ENCODE data around the gene HINFP. TPM values are rescaled to one million over a fixed set of nuclear protein-coding genes. Genes with fewer than 3 reads are reported as not detected.
A peak's percentile ranks its signal among the peaks of the same experiment; 100 is the strongest.

HINFP gene
- total RNA-seq, 4 donors from 2014 or later = 24.0 to 37.7 (median 33.2) TPM

DNA sequence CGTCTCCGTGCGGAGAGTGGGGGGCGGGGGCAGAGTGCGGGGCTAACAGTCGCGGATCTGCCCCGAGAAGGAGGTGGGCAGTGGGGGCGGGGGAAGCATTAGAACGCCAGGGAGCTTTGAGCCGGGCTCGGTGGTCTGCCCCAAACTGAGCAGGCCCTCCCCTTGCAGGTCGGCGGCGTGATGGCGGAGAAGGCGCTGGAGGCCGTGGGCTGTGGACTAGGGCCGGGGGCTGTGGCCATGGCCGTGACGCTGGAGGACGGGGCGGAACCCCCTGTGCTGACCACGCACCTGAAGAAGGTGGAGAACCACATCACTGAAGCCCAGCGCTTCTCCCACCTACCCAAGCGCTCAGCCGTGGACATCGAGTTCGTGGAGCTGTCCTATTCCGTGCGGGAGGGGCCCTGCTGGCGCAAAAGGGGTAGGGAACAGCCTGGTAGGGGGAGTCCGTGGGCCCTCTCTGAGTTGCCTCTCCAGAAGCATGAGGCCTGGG, 28.5 kb downstream of the HINFP start:
- TF ChIP-seq, protein P1, sequence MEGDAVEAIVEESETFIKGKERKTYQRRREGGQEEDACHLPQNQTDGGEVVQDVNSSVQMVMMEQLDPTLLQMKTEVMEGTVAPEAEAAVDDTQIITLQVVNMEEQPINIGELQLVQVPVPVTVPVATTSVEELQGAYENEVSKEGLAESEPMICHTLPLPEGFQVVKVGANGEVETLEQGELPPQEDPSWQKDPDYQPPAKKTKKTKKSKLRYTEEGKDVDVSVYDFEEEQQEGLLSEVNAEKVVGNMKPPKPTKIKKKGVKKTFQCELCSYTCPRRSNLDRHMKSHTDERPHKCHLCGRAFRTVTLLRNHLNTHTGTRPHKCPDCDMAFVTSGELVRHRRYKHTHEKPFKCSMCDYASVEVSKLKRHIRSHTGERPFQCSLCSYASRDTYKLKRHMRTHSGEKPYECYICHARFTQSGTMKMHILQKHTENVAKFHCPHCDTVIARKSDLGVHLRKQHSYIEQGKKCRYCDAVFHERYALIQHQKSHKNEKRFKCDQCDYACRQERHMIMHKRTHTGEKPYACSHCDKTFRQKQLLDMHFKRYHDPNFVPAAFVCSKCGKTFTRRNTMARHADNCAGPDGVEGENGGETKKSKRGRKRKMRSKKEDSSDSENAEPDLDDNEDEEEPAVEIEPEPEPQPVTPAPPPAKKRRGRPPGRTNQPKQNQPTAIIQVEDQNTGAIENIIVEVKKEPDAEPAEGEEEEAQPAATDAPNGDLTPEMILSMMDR (IDR thresholded peaks at IDR 0.05) = no peak
- no peak for TF ChIP-seq POLR2A (IDR thresholded peaks at IDR 0.05)
- peak overlapping the region in 1 of 3 donors; percentile 32 for H3K4me3 ChIP-seq (replicated peaks in 1 of 3)
- H3K4me1 ChIP-seq = peaks cover 6 to 9% of the 10 kb centered on the region in 2 donors
- 24 to 30% methylated on average over 14 to 16 of the region's 33 CpGs for WGBS, 2 donors
- intact Hi-C loops (cut with DNase I) = loop anchor here (5.0 kb wide), 1 partner anchor 47 kb away; no protein-coding TSS in a partner anchor
- no peak overlapping the region for H3K27ac ChIP-seq
- DNase-seq = peak in 1 of 2 donors; percentile 8
- H3K27me3 ChIP-seq = peaks cover 4% of the 10 kb centered on the region
- H3K36me3 ChIP-seq = no peaks in the 10 kb centered on the region
- H3K9me3 ChIP-seq = no peaks in the 10 kb centered on the region

GRCh38 chr11:119152043-119152442, 30.7 kb downstream of the HINFP start:
- intact Hi-C loops (cut with DNase I) = no loop called here
- Histone ChIP-seq H3K36me3 (no peaks in the 10 kb centered on the region), H3K9me3 (no peaks in the 10 kb centered on the region), H3K4me3 (replicated peaks in 1 of 3) (no peak overlapping the region), H3K4me1 (peaks cover 12 to 16% of the 10 kb centered on the region in 2 donors), H3K27me3 (peaks cover 4% of the 10 kb centered on the region), H3K27ac (no peak overlapping the region)
- no peak for TF ChIP-seq POLR2A (IDR thresholded peaks at IDR 0.05)
- TF ChIP-seq, protein P1 (IDR thresholded peaks at IDR 0.05) = no peak
- WGBS, 2 donors = 82 to 93% methylated on average over 9 of the region's 9 CpGs
- DNase-seq = no peak

DNA sequence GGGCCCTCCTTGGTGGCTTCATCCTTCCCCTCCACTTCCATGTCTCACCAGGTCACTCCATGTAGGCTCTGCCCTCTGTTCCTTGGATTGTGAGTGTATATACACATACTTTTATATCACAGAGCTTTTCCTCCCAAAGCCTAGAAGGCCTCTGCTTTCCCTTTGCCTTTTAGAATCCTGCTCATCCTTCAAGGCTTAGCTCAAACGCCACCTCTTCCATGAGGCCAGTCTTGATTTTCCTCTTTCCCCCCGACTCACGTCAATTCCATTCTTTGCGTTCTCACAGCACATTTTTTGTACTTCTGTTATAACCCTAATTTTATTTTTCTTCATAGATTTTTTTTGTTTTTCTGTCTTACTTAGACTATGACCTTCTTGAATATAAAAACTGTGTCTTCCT, 31.2 kb downstream of the HINFP start:
- no peak for TF ChIP-seq POLR2A (IDR thresholded peaks at IDR 0.05)
- TF ChIP-seq, protein P1 (IDR thresholded peaks at IDR 0.05) = no peak
- Histone ChIP-seq H3K4me3 (replicated peaks in 1 of 3) (no peak overlapping the region), H3K4me1 (peaks cover 12 to 16% of the 10 kb centered on the region in 2 donors), H3K36me3 (no peaks in the 10 kb centered on the region), H3K9me3 (no peaks in the 10 kb centered on the region), H3K27me3 (peaks cover 4% of the 10 kb centered on the region), H3K27ac (no peak overlapping the region)
- WGBS, 2 donors = 94% methylated on average over 4 of the region's 4 CpGs
- intact Hi-C loops (cut with DNase I) = no loop called here
- no peak for DNase-seq

DNA sequence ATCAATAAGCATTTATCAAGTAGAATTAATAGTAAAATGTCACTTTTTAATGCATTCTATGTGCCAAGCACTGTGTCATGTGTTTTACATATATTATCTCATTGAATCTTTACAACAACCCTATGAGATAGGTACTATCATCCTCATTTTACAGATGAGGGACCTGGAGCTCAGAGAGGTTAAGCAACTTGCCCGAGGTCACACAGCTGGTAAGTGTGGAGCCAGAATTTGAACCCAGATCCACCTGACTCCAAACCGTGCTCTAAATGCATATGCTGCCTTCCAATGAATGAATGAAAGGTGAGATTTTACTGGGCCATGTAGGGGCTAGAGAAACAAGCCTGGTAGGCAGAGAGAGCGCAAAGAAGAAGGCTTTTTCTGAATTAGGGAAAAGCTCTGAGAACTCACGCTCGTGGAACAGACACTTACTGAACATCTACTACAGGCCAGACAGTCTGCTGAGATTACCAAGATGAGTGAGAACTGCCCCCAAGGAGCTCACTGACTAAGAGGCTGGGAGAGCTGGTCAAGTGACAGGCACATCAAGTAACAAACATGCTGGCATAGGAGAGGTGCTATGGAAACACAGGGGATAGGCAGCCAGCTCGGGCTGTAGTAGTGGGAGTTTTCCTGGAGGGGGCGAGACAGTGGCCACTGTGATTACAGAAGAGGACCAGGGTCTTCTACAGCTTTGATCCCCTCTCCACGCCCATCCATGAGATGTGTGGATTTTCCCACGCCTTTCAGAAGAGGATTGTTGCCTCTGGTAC, 31.9 kb downstream of the HINFP start:
- WGBS, 2 donors = 86 to 88% methylated on average over 9 of the region's 9 CpGs
- Histone ChIP-seq H3K27ac (no peak overlapping the region), H3K27me3 (peaks cover 4% of the 10 kb centered on the region), H3K9me3 (no peaks in the 10 kb centered on the region), H3K36me3 (no peaks in the 10 kb centered on the region), H3K4me3 (replicated peaks in 1 of 3) (no peak overlapping the region), H3K4me1 (peaks cover 12 to 16% of the 10 kb centered on the region in 2 donors)
- TF ChIP-seq POLR2A (IDR thresholded peaks at IDR 0.05) = no peak
- TF ChIP-seq, protein P1 (IDR thresholded peaks at IDR 0.05) = no peak
- intact Hi-C loops (cut with DNase I) = no loop called here
- DNase-seq = no peak

- Histone ChIP-seq H3K9me3 (no peaks in the 10 kb centered on the region), H3K4me3 (replicated peaks in 1 of 3) (no peak overlapping the region), H3K4me1 (peaks cover 12 to 15% of the 10 kb centered on the region in 2 donors), H3K27me3 (peaks cover 3% of the 10 kb centered on the region), H3K27ac (no peak overlapping the region), H3K36me3 (no peaks in the 10 kb centered on the region)
- 95 to 97% methylated on average over 6 of the region's 6 CpGs for WGBS, 2 donors
- no peak for DNase-seq
- intact Hi-C loops (cut with DNase I) = no loop called here
- TF ChIP-seq POLR2A (IDR thresholded peaks at IDR 0.05) = no peak
- TF ChIP-seq, protein P1 (IDR thresholded peaks at IDR 0.05) = no peak
Measured at GRCh38 chr11:119154178-119154577, 32.8 kb downstream of the HINFP start.

Data from thyroid gland (tissue), 4 donors.